ENCODE results near the gene IL25.

IL25 gene

GRCh38 chr14:23407516-23408306 is 35.1 kb downstream of the IL25 start, which contains the start of gene MYH6:
Gene MYH6, minus strand, starts transcription at chr14:23408273. Its CDS starts 1,050 bp downstream, at chr14:23407223.
- in situ Hi-C loops (cut with HindIII; ENCODE audit: low sequenced_read_pairs): no loop called here
- no peak for DNase-seq (ENCODE audit: low read depth, low spot score)
- TF ChIP-seq CTCF (IDR thresholded peaks at IDR 0.05; ENCODE audit: low read depth, low read length): no peak
- no peak within 1 kb of the TSS for H3K4me3 ChIP-seq (ENCODE audit: low read depth, low read length)

GRCh38 chr14:23408307-23408630 is 35.7 kb downstream of the IL25 start:
- no peak for TF ChIP-seq CTCF (IDR thresholded peaks at IDR 0.05; ENCODE audit: low read depth, low read length)
- in situ Hi-C loops (cut with HindIII; ENCODE audit: low sequenced_read_pairs): no loop called here
- H3K4me3 ChIP-seq (ENCODE audit: low read depth, low read length): no peak overlapping the region
- DNase-seq (ENCODE audit: low read depth, low spot score): no peak

- in situ Hi-C loops (cut with HindIII; ENCODE audit: low sequenced_read_pairs): no loop called here
- TF ChIP-seq CTCF (IDR thresholded peaks at IDR 0.05; ENCODE audit: low read depth, low read length): no peak
- no peak overlapping the region for H3K4me3 ChIP-seq (ENCODE audit: low read depth, low read length)
- DNase-seq (ENCODE audit: low read depth, low spot score): no peak
These were observed 36.9 kb downstream of the IL25 start for GRCh38 chr14:23409475-23409874.

- no peak for DNase-seq (ENCODE audit: low read depth, low spot score)
- in situ Hi-C loops (cut with HindIII; ENCODE audit: low sequenced_read_pairs): no loop called here
- H3K4me3 ChIP-seq (ENCODE audit: low read depth, low read length): no peak overlapping the region
- TF ChIP-seq CTCF (IDR thresholded peaks at IDR 0.05; ENCODE audit: low read depth, low read length): no peak
These were observed 37.5 kb downstream of the IL25 start for GRCh38 chr14:23409966-23410635.

GRCh38 chr14:23411563-23412525 is 39.2 kb downstream of the IL25 start:
- DNase-seq (ENCODE audit: low read depth, low spot score): no peak
- in situ Hi-C loops (cut with HindIII; ENCODE audit: low sequenced_read_pairs): no loop called here
- no peak overlapping the region for H3K4me3 ChIP-seq (ENCODE audit: low read depth, low read length)
- TF ChIP-seq CTCF (IDR thresholded peaks at IDR 0.05; ENCODE audit: low read depth, low read length): no peak

GRCh38 chr14:23413681-23414080 is 41.1 kb downstream of the IL25 start:
- in situ Hi-C loops (cut with HindIII; ENCODE audit: low sequenced_read_pairs): no loop called here
- DNase-seq (ENCODE audit: low read depth, low spot score): no peak
- no peak for TF ChIP-seq CTCF (IDR thresholded peaks at IDR 0.05; ENCODE audit: low read depth, low read length)
- H3K4me3 ChIP-seq (ENCODE audit: low read depth, low read length): no peak overlapping the region

Measured in astrocyte of the spinal cord (primary cell).